HG03565 (cell line): ENCODE results near the gene THBS4.
"Not testable (repeated sequence)": the region's sequence is repeated elsewhere in the genome, so short reads cannot be mapped to it uniquely, and the experiment has no call there.

Experiments used
- ATAC-seq: cut with Tn5 transposase; IDR thresholded peaks from one replicate; pipeline ENCODE4 v1.9.1; 2021; ENCODE audit warnings: mild to moderate bottlenecking, moderate library complexity; ENCODE audit not compliant: unreplicated experiment

Gene THBS4

DNA sequence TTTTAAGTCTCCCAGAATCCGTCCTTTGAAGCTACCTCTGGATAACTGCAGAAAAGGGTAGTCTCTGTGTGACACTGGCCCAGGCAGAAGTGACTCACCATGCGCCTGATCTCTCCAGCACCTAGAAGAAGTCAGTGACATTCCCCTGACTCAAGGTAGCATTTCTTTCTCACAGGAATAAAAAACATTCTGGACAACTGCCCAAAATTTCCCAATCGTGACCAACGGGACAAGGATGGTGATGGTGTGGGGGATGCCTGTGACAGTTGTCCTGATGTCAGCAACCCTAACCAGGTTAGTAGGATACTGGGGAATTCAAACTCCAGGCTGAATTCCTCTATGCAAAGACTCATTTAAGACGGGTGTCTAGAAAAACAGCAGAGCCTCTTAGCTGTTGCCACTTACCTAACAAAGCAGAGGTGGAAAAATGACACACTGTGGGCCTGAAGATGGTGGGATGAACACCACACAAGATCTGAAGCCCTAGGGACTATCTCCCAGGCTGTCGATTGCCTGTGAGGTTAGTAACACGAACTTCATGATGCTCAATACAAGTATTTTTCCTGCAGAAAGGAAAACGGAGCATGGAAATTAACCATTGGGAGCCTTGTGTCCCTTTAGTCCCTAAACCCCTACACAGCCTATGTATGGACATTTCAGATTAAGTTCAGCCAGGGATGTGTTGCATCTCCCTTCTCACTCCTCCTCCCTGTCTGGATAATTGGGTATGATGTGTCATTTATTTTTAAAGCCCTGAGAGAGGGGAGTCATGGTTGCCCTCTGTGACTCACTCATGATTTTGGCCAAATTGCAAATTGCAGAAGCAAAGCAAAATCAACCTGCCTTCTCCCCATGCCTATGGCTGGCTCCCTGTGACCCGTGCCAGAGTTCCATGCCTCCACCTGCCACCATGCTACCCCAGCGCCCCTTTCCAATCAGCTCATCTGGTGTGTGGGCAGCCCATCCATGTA, 37.2 kb downstream of the THBS4 start:
- ATAC-seq, result no peak

DNA sequence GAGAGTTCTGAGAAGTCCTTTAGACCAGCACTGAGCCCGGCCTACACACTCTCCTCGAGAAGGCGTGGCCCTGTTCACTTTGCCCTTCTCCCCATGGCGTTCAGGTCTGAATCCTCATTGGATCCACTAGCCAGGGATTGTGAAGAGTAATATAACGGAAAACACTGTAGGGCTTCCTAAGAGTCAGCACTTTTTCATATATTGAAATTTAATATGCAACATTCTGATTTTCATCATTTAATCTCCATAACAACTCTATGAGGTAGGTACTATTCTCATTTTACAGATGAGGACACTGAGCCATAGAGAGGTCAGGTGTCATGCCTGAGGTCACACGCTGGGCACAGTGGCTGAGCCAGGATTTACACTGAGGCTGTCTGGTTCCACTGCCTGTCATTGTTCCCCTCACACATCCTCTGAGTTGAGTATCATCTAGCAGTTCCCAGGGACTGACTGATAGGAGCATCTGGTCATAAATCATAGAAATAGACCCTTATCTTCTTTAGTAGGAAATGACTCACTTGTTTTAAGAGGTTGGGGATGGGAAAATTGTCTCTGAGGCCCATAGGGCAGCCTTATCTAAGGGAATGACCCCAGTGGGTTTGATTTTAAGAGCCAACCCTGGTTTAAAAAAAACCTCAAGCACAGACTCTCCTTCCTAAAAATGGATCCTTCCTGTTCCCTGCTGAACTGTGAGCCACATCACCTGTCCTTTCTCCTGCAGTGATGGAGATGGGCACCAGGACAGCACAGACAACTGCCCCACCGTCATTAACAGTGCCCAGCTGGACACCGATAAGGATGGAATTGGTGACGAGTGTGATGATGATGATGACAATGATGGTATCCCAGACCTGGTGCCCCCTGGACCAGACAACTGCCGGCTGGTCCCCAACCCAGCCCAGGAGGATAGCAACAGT, 41.2 kb downstream of the THBS4 start:
- ATAC-seq, result no peak

GRCh38 chr5:80077051-80077714, 42.0 kb downstream of the THBS4 start:
- ATAC-seq, result no peak

GRCh38 chr5:80078921-80079320, 43.8 kb downstream of the THBS4 start:
- ATAC-seq, result no peak

GRCh38 chr5:80082281-80082680, 47.1 kb downstream of the THBS4 start:
- ATAC-seq, result no peak

- peak; percentile 30 for ATAC-seq
Observed at GRCh38 chr5:80082731-80083100, 47.6 kb downstream of the THBS4 start.

DNA sequence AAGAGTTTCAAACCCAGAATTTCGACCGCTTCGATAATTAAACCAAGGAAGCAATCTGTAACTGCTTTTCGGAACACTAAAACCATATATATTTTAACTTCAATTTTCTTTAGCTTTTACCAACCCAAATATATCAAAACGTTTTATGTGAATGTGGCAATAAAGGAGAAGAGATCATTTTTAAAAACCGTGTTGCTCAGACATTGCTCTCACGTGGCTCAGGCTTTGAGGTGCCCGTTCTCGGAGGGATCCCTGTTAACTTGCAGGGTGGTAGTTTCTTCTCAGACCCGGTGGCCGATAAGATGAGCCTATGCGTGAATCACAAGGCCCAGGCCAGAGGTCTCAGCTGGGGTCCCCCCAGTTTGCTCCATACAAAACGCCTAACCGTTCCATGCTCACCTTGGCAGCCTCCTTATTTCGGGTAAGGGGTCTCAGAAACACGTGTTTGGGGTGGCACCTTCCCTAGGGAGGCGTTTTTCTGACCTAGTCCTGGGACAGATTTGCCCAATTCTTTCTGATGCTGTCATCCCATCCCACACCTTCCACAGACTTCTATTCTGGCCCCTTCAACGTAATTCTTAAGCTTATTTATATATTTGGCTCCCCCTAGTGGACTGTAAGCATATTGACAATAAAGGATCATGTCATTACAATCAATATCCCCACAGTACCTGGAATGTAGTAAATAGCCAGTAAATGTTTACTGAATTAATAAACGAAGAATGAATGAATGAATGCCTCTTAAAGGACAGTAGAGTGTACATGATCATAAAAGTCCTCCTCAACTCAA, 48.1 kb downstream of the THBS4 start:
- peak; percentile 70 for ATAC-seq

DNA sequence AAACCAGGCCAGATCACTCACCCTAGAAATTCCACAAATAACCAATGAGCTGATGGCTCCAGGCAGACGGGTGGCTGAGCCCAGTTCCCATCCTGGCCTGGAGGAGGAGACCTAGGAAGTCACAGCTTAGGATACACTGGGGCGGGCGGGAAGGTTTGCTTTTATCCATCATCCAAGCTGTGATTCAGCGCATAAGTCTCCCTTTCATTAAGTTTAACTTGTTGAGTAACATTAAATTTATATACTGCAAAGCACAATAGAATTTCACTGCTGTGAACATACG, 55.7 kb downstream of the THBS4 start:
- ATAC-seq, result no peak

GRCh38 chr5:80091792-80092192, 56.6 kb downstream of the THBS4 start:
- ATAC-seq, result not testable (repeated sequence)

GRCh38 chr5:80092486-80093107, 57.4 kb downstream of the THBS4 start:
- no peak for ATAC-seq

DNA sequence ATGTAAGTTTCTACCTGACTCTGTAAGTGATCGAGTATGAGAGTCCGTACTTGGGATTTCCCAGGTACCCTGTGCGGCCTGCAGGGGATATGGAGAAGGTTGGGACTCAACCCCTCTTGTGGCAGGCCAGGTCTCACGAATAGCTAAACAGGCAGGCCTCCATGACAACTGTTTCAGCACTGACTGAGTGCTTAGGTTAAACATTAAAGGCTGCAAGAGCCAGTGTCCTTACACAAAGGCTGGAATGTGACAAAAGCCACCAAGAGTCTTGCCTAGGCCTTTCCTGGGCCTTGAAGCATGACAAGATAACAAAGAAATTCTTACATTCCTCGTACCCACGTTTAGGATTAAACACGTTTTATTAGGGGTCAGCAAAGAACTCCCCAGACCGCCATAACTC, 58.6 kb downstream of the THBS4 start:
- no peak for ATAC-seq

GRCh38 chr5:80094236-80094738, 59.1 kb downstream of the THBS4 start:
- ATAC-seq, result no peak

DNA sequence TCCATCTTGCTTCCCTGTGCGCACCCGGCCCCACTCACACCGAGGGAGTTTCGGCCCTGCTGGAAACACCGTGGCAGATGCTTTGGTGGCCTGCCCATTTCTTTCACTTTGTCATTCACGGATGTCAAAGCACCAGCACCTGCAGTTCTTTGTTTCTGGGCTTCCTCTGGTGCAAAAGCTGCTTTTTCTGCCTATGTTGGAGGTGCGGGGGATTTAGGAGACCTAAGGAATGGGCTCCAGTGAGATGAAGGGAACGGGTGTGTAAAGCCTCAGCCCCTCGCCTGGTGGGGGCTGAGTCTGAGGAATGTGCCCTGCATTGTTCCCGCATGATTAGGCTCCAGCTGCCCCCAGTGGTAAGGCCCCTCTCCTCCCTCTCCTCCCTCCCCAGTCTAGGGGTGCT, 62.3 kb downstream of the THBS4 start:
- ATAC-seq, result no peak

DNA sequence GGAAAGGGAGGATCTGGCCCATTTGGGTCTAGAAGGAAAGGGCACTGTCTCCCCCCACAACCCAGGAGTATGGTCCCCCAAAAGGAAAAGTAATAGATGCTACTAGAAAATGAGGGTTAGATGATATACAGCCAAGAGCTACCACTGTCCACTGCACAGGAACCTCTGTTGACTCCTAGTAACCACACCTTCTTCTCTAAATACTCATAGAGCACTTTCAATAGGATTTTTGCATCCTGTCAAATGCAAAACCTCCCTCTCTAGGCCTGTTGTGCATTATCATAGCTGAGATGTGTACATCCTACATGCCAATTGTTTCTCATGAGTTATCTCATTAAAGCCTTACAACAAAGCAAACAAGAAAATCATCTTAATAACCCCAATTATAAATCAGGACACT, 66.8 kb downstream of the THBS4 start:
- ATAC-seq, result no peak

- ATAC-seq, result no peak
Observed at GRCh38 chr5:80103371-80103770, 68.2 kb downstream of the THBS4 start.

DNA sequence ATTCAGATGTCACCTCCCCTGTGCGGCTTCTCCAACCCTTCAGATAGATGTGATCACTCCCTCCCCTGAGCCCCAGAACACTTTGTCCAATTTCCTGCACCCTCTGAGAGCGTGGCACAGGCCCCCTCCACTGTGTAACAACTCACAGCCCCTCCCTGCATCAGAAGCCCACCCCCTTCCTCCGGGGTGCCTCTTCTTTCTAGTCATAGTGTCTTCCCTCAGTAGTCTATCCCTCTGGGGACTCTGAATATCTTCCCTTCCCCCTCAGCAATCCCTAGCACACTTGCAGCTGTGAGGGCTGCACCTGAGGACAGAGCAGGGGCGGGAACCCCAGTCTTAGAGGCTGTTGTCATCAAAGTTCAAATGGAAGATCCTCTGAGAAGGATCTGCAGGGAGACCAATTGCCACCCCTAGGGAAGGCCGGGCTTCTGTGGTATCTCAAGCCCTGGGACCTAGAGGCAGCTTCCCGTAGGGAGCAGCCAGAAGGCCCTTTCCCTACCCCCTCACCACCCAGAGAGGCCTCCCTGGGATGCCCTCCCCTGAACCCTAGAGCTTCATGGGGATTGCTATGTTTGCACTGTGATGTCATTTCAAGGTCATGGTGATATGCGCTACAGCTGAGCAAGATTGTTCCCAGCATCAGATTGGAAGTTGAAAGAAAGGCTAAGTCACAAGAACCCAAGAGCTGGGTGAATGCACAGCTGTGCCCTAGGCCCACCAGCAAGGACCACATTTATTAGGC, 70.7 kb downstream of the THBS4 start:
- no peak for ATAC-seq

- ATAC-seq, result no peak
Observed at GRCh38 chr5:80106916-80107315, 71.8 kb downstream of the THBS4 start.

DNA sequence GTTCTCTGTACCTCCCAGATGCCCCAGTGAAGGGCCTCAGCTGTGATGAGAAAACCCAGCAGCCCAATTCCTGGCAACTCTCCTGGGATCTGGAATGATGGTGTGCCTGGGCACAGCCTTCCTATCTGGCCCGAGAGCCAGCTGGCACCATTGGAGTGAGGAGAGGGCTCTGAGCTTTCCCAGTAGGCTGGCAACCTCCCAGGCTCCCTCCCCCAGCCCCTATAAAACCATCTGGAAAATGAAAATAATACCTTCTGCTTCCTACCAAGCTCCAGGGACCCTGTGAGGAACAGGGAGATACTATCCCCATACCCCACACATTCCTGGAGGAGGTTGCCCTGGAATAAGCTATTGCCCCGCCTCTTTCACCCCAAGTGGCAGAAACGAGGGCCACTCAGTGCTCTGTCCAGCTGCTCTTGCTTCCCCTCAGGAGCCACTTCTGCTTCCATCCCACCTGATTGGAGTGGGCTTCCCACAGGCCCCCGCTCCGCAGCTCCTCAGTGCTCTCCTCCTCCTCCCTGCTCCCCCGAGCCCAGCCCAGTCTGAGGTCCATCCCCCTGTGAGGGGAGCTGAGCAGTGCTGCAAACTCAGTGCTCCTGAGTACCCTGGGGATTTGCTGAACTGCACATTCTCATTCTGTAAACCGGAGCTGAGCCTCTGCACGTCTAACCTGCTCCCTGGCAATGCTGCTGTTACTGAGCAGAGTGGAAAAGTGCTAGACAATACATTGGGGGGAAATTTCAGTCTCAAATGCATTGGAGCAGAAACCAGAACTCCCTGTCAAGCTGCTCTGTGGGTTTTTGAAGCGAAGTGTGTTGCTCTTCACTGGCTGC, 74.7 kb downstream of the THBS4 start:
- ATAC-seq, result no peak
